H1 (cell line): ENCODE results near the gene PXK. TPM values are rescaled to one million over a fixed set of nuclear protein-coding genes. Genes with fewer than 3 reads are reported as not detected.

Experiments used
- CTCF ChIA-PET: fragments of 300-600 bp; sonication (Branson Sonifier 250); formaldehyde crosslinking; loops from one replicate; lab custom pipeline; 2021; ENCODE audit not compliant: partially characterized antibody; lab: Charles Lee
- POLR2A ChIA-PET: fragments of 300-600 bp; sonication (Branson Sonifier 250); formaldehyde crosslinking; loops from one replicate; lab custom pipeline; 2021; ENCODE audit warnings: inconsistent platforms; ENCODE audit not compliant: partially characterized antibody; lab: Charles Lee
- DNase-seq, 2 experiments: peaks; one replicate each; pipeline versions ENCODE4 v3.0.0 to v3.0.0-alpha.2; 2010 to 2022; ENCODE audit warnings: low spot score in 2 of 2, low read depth in 1 of 2, mixed read lengths in 1 of 2
- FAIRE-seq: peaks from 2 replicates; lab custom pipeline; 2011; peaks lifted over from hg19 to GRCh38; lab: Jason Lieb, UNC
- H2AFZ ChIP-seq: 2 replicates; pipeline ENCODE4 v1.8.1; 2012; ENCODE audit warnings: low read length, inconsistent platforms
- H2AK5ac ChIP-seq: 2 replicates; pipeline ENCODE4 v1.6.1; 2013; ENCODE audit warnings: low read depth, low read length
- H2BK120ac ChIP-seq: replicated peaks from 2 replicates; pipeline ENCODE3; 2013; ENCODE audit warnings: low read depth, low read length, inconsistent platforms
- H2BK12ac ChIP-seq: 2 replicates; pipeline ENCODE4 v1.6.1; 2013; ENCODE audit warnings: low read depth, low read length
- H2BK15ac ChIP-seq: 2 replicates; pipeline ENCODE4 v1.6.1; 2013; ENCODE audit warnings: low read length
- H2BK20ac ChIP-seq: 2 replicates; pipeline ENCODE4 v1.6.1; 2013; ENCODE audit warnings: low read length
- H2BK5ac ChIP-seq: 2 replicates; pipeline ENCODE4 v1.6.1; 2013; ENCODE audit warnings: low read depth, low read length
- H3K14ac ChIP-seq: 2 replicates; pipeline ENCODE4 v1.6.1; 2013; ENCODE audit warnings: inconsistent platforms; ENCODE audit not compliant: insufficient read length
- H3K18ac ChIP-seq: 2 replicates; pipeline ENCODE4 v1.6.1; 2013; ENCODE audit warnings: low read length; ENCODE audit errors: extremely low read depth
- H3K23ac ChIP-seq: 2 replicates; pipeline ENCODE4 v1.6.1; 2013; ENCODE audit warnings: inconsistent platforms; ENCODE audit not compliant: insufficient read length
- H3K23me2 ChIP-seq: 2 replicates; pipeline ENCODE4 v1.6.1; 2013; ENCODE audit warnings: low read depth, low read length
- H3K27ac ChIP-seq: 2 replicates; pipeline ENCODE4 v1.6.1; 2011; ENCODE audit warnings: low read depth, low read length, inconsistent platforms
- H3K27me3 ChIP-seq, 4 experiments: replicated peaks in 1 of 4; 1 replicate in 1 of 4; 2 replicates in 3 of 4; pipeline versions ENCODE4 v1.6.1 to v1.8.1; 2011 to 2013; ENCODE audit warnings: low read length in 3 of 4, mild to moderate bottlenecking in 3 of 4, inconsistent platforms in 2 of 4, mixed read lengths in 2 of 4, moderate library complexity in 1 of 4; ENCODE audit not compliant: control insufficient read depth in 3 of 4, insufficient read depth in 3 of 4; ENCODE audit errors: extremely low read depth in 1 of 4
- H3K36me3 ChIP-seq, 4 experiments: 2 replicates each; pipeline versions ENCODE4 v1.6.1 to v1.8.1; 2011 to 2013; ENCODE audit warnings: mild to moderate bottlenecking in 4 of 4, low read length in 3 of 4, moderate library complexity in 2 of 4, control low read depth in 1 of 4, inconsistent platforms in 1 of 4; ENCODE audit not compliant: insufficient read depth in 4 of 4, control insufficient read depth in 2 of 4
- H3K4ac ChIP-seq: replicated peaks from 2 replicates; pipeline ENCODE3; 2013; ENCODE audit warnings: low read length, low read depth, mixed read lengths, inconsistent platforms; ENCODE audit not compliant: insufficient read length
- H3K4me1 ChIP-seq, 4 experiments: replicated peaks in 1 of 4; 1 replicate in 1 of 4; 2 replicates in 3 of 4; pipeline versions ENCODE4 v1.6.1 to v1.8.1; 2011 to 2013; ENCODE audit warnings: low read length in 3 of 4, inconsistent platforms in 2 of 4, mixed read lengths in 1 of 4; ENCODE audit not compliant: insufficient read depth in 4 of 4, control insufficient read depth in 3 of 4
- H3K4me2 ChIP-seq, 2 experiments: 2 replicates each; pipeline versions ENCODE4 v1.6.1 to v1.8.1; 2011 to 2013; ENCODE audit warnings: low read depth in 2 of 2, low read length in 2 of 2, control low read depth in 1 of 2, inconsistent platforms in 1 of 2, mild to moderate bottlenecking in 1 of 2; ENCODE audit not compliant: insufficient read depth in 1 of 2
- H3K4me3 ChIP-seq, 4 experiments: fragments of 200-600, 300-600 bp in 1 of 4; sonication (generic), shearing (Covaris generic), sonication (Bioruptor Twin) in 1 of 4; 2 replicates each; pipeline versions ENCODE4 v1.5.1 to v1.8.1; 2011 to 2016; ENCODE audit warnings: low read length in 4 of 4, low read depth in 3 of 4, control low read depth in 2 of 4, inconsistent platforms in 2 of 4, mild to moderate bottlenecking in 2 of 4, mixed read lengths in 1 of 4, moderate library complexity in 1 of 4; ENCODE audit not compliant: insufficient read depth in 2 of 4; ENCODE audit errors: extremely low read depth in 1 of 4
- H3K56ac ChIP-seq: replicated peaks from 2 replicates; pipeline ENCODE3; 2013; ENCODE audit warnings: low read depth, mild to moderate bottlenecking, mixed read lengths, low read length, inconsistent platforms; ENCODE audit not compliant: insufficient read length
- H3K79me1 ChIP-seq: 2 replicates; pipeline ENCODE4 v1.6.1; 2013; ENCODE audit warnings: low read depth, low read length, control low read depth
- H3K79me2 ChIP-seq, 2 experiments: 2 replicates each; pipeline versions ENCODE4 v1.6.1 to v1.8.1; 2012 to 2013; ENCODE audit warnings: low read length in 2 of 2, mild to moderate bottlenecking in 2 of 2, inconsistent platforms in 1 of 2; ENCODE audit not compliant: insufficient read depth in 2 of 2, control insufficient read depth in 1 of 2
- H3K9ac ChIP-seq, 4 experiments: replicated peaks in 1 of 4; 1 replicate in 1 of 4; 2 replicates in 3 of 4; pipeline versions ENCODE4 v1.6.1 to v1.8.1; 2011 to 2013; ENCODE audit warnings: low read depth in 3 of 4, low read length in 3 of 4, control low read depth in 2 of 4, mild to moderate bottlenecking in 2 of 4, moderate library complexity in 2 of 4, inconsistent platforms in 1 of 4; ENCODE audit errors: extremely low read depth in 1 of 4
- H3K9me3 ChIP-seq, 2 experiments: 2 replicates each; pipeline versions ENCODE4 v1.6.1 to v1.8.1; 2012 to 2013; ENCODE audit warnings: mild to moderate bottlenecking in 2 of 2, moderate library complexity in 2 of 2, control low read depth in 1 of 2, inconsistent platforms in 1 of 2, low read depth in 1 of 2, low read length in 1 of 2, mixed read lengths in 1 of 2; ENCODE audit not compliant: insufficient read depth in 2 of 2
- H4K20me1 ChIP-seq, 2 experiments: replicated peaks in 1 of 2; 2 replicates each; pipeline versions ENCODE3 to v1.8.1; 2011 to 2013; ENCODE audit warnings: inconsistent platforms in 2 of 2, low read length in 2 of 2, mild to moderate bottlenecking in 1 of 2; ENCODE audit not compliant: insufficient read depth in 2 of 2, control insufficient read depth in 1 of 2
- H4K5ac ChIP-seq: 2 replicates; pipeline ENCODE4 v1.6.1; 2013; ENCODE audit warnings: low read length, low read depth, mixed read lengths, inconsistent platforms; ENCODE audit not compliant: insufficient read length
- H4K8ac ChIP-seq: 2 replicates; pipeline ENCODE4 v1.8.0; 2013; ENCODE audit warnings: mild to moderate bottlenecking, moderate library complexity, low read length, inconsistent platforms; ENCODE audit not compliant: insufficient read depth; ENCODE audit errors: extremely low read depth
- H4K91ac ChIP-seq: replicated peaks from 2 replicates; pipeline ENCODE3; 2013; ENCODE audit warnings: low read length, mixed read lengths, inconsistent platforms; ENCODE audit not compliant: insufficient read length
- BCL11A ChIP-seq, 2 experiments: IDR thresholded peaks; one replicate each; pipeline ENCODE4 v1.6.1; 2011; ENCODE audit warnings: low read depth in 2 of 2, low read length in 2 of 2, mild to moderate bottlenecking in 2 of 2
- CTBP2 ChIP-seq: IDR thresholded peaks from 2 replicates; pipeline ENCODE4 v1.7.0; 2011; ENCODE audit warnings: borderline replicate concordance, mild to moderate bottlenecking, moderate library complexity, mixed read lengths, low read length; ENCODE audit not compliant: insufficient read depth, insufficient read length
- HDAC6 ChIP-seq: IDR thresholded peaks from one replicate; pipeline ENCODE4 v1.7.1; 2012; ENCODE audit warnings: low read depth, mild to moderate bottlenecking, inconsistent platforms, low read length, moderate library complexity
- JUND ChIP-seq: IDR thresholded peaks from 2 replicates; pipeline ENCODE4 v1.6.1; 2011; ENCODE audit warnings: mild to moderate bottlenecking, improper control_type of control experiment, low read length
- KDM4A ChIP-seq: IDR thresholded peaks from one replicate; pipeline ENCODE4 v1.7.1; 2012; ENCODE audit warnings: low read depth, mild to moderate bottlenecking, moderate library complexity, low read length, inconsistent platforms; ENCODE audit not compliant: severe bottlenecking
- KDM5A ChIP-seq: fragments of 200-600 bp; IDR thresholded peaks from 2 replicates; pipeline ENCODE4 v1.7.1; 2012; ENCODE audit warnings: mild to moderate bottlenecking, low read length, inconsistent platforms, mixed read lengths
- SIN3A ChIP-seq, 2 experiments: IDR thresholded peaks in 1 of 2; conservative IDR thresholded peaks in 1 of 2; 2 replicates each; pipeline ENCODE4 v1.6.1; 2011 to 2012; ENCODE audit warnings: low read length in 2 of 2, improper control_type of control experiment in 1 of 2, low read depth in 1 of 2, mild to moderate bottlenecking in 1 of 2
- SIX5 ChIP-seq: IDR thresholded peaks from 2 replicates; pipeline ENCODE4 v1.6.1; 2011; ENCODE audit warnings: mild to moderate bottlenecking, low read depth, low read length
- TAF7 ChIP-seq: optimal IDR thresholded peaks from 2 replicates; pipeline ENCODE3; 2011; ENCODE audit warnings: low read depth, mild to moderate bottlenecking, inconsistent platforms, low read length, moderate library complexity, borderline replicate concordance
- TBP ChIP-seq: IDR thresholded peaks from 2 replicates; pipeline ENCODE4 v1.6.1; 2011; ENCODE audit warnings: low read depth, low read length, improper control_type of control experiment
- TCF12 ChIP-seq: IDR thresholded peaks from 2 replicates; pipeline ENCODE4 v1.6.1; 2011; ENCODE audit warnings: low read depth, mild to moderate bottlenecking, low read length
- polyA plus RNA-seq, 7 experiments: library from polyadenylated mRNA; depleted of rRNA in 3 of 7; stranded (reverse) in 5 of 7; unstranded in 2 of 7; fragments of >200 nt in 5 of 7; fragments of 200-250 nt in 2 of 7; gene quantifications; 1 replicate in 5 of 7; 2 replicates in 1 of 7; 4 replicates in 1 of 7; pipeline versions ENCODE4 v1.2.1 to v1.2.3, GENCODE V29; 2011 to 2013; ENCODE audit warnings: missing spikeins in 2 of 7, mixed read lengths in 2 of 7
- total RNA-seq: library from RNA; stranded (reverse); fragmentation: NEBNext Ultra II Directional; extraction: Animal tissue kit (Norgen Biotek cat#: 25700); gene quantifications from 2 replicates; pipeline ENCODE4 v1.2.1, GENCODE V29; 2021

PXK gene
- total and polyA plus RNA-seq, 2 of the 8 experiments (the other 6 are each of a cell fraction or from before 2014, with no cell fraction given), result 3.5 to 7.1 TPM

DNA sequence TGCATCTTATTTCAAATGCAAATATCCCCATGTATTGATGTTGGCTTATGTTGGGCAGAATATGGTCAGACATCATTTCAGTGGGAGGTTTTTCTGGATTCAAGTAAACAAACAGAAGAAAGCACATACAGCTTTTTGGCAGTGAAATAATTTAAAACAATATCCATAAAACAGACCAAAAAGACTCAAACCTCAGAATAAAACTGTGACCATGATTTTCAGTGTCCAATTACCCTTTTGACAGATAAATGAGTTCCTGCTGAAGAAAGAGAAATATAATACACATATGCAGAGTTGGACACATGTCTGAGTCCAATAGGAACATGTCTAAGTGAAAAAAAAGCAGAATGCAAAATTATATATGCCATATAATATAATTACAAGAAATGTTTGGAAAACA is 39.1 kb downstream of the PXK start:
- Histone ChIP-seq H3K79me1 (no peaks in the 10 kb centered on the region), H3K9ac (no peak overlapping the region), H3K79me2 (no peaks in the 10 kb centered on the region), H3K23ac (no peak overlapping the region), H3K27ac (no peak overlapping the region), H2BK20ac (no peak overlapping the region), H3K4ac (no peak overlapping the region), H3K23me2 (no peaks in the 10 kb centered on the region), H2AK5ac (no peak overlapping the region), H3K14ac (no peak overlapping the region), H3K27me3 (no peaks in the 10 kb centered on the region), H2BK120ac (no peak overlapping the region), H2AFZ (no peak overlapping the region), H2BK12ac (no peak overlapping the region), H4K8ac (no peak overlapping the region), H2BK5ac (no peak overlapping the region), H3K9me3 (no peaks in the 10 kb centered on the region), H4K91ac (no peak overlapping the region), H3K56ac (no peak overlapping the region), H3K18ac (no peak overlapping the region), H4K20me1 (no peaks in the 10 kb centered on the region), H3K4me3 (no peak overlapping the region), H3K4me1 (no peaks in the 10 kb centered on the region; a peak in 1 of 7 replicates), H3K36me3 (no peaks in the 10 kb centered on the region), H2BK15ac (no peak overlapping the region), H4K5ac (no peak overlapping the region), H3K4me2 (no peak overlapping the region)
- POLR2A ChIA-PET, result no interaction called here
- FAIRE-seq (no peak), DNase-seq (no peak)
- CTCF ChIA-PET, result interaction anchor here (1.0 kb wide), 1 partner anchor 65 kb away, joined by 3 read pairs; the partner anchor contains the start of genes HTD2 and RPP14
- TF ChIP-seq KDM4A (no peak), JUND (no peak), CTBP2 (no peak), TAF7 (no peak), BCL11A (IDR thresholded peaks at IDR 0.05; ENCODE audit: low read depth in 2 of 2, low read length in 2 of 2) (no peak), TBP (no peak), KDM5A (no peak), SIN3A (conservative IDR thresholded peaks at IDR 0.05 in 1 of 2, IDR thresholded peaks at IDR 0.05 in 1 of 2; ENCODE audit: low read depth in 1 of 2, low read length in 2 of 2) (no peak), TCF12 (no peak), HDAC6 (no peak), SIX5 (no peak)
